ENCODE measurements around the gene ARHGAP27.
"Not testable (repeated sequence)": the region's sequence is repeated elsewhere in the genome, so short reads cannot be mapped to it uniquely, and the experiment has no call there.

Gene ARHGAP27, protein sequence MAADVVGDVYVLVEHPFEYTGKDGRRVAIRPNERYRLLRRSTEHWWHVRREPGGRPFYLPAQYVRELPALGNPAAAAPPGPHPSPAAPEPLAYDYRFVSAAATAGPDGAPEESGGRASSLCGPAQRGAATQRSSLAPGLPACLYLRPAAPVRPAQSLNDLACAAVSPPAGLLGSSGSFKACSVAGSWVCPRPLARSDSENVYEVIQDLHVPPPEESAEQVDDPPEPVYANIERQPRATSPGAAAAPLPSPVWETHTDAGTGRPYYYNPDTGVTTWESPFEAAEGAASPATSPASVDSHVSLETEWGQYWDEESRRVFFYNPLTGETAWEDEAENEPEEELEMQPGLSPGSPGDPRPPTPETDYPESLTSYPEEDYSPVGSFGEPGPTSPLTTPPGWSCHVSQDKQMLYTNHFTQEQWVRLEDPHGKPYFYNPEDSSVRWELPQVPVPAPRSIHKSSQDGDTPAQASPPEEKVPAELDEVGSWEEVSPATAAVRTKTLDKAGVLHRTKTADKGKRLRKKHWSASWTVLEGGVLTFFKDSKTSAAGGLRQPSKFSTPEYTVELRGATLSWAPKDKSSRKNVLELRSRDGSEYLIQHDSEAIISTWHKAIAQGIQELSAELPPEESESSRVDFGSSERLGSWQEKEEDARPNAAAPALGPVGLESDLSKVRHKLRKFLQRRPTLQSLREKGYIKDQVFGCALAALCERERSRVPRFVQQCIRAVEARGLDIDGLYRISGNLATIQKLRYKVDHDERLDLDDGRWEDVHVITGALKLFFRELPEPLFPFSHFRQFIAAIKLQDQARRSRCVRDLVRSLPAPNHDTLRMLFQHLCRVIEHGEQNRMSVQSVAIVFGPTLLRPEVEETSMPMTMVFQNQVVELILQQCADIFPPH

DNA sequence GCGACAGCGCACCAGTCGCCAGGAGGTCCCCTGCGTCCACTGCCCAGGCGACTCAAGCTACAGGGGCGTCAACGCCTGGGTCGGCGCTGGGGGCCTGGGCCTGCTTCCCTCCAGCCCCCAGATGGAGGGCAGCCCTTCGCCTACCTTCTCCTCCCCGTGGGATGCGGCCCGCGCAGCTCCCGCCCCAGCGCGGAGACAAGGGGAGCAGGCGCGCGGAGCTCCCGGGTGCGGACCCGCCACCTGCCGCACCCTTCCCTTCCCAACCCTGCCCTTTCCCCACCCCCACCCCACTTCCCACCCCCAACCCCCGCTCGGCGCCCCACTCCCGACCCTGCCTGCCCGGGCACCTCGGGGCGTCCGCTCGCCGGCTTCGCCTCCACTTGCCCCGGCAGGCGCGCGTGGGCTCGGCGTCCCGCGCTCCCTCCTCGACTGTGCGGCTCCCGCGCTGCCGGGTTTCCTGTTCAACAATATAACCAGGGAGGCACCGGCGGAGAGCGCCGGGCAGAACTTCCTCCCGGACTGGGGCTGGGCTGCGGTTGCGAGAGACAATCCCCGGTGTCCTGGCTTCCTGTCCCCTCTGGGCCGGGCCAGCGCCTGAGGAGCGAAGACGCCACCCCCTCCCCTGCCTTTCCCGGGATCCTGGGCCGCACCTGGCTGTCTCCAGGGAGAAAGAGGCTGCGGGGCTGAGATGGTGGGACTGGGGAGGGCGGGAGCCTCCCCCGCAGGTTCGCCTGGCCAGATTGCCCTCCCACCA is at the start of gene ARHGAP27:
Gene ARHGAP27, minus strand, starts transcription at position 466 of the 754 bp plus-strand sequence. CDS start 2,591 bp downstream, outside the sequence.
- DNase-seq (ENCODE audit: low read depth), result no peak

DNA sequence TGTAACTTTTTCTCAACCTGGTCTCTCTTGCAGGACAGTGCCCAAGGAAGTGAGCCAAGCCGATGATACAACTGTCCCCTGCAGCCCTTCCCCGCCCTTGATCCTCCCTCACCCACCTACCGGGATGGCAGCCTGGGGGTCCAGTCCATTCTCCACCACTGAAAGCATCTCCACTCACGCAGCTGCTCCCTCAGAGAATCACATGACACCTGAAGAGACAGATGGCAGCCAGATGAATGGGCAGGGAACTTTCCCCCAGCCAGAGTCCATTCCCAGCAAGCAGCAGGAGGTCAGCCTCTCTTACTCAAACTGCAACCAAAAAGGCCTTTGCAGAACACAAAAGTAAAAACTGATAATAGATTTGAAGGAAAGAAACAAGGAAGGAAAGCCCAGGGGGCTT is 49.6 kb upstream of the ARHGAP27 start:
- not testable (repeated sequence) for DNase-seq (ENCODE audit: low read depth)

DNA sequence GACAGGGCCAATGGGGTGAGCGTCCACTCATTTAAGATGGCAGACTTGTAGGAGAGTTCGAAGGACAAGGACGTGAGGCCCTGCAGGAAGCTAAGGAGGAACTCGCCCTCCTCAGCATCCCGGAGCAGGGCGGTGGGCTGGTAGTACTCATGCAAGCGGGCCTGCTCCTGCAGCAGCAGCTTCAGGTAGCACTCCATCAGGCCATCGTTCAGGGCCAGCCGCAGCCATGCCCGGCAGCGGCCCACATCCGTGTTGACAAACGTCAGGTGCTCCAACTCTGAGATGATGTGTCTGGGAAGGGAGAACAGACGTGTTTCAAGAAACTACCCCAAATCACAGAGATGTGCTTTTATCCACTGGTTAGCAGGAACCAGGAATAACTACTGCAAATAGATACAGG is 42.8 kb upstream of the ARHGAP27 start:
- DNase-seq (ENCODE audit: low read depth), result not testable (repeated sequence)

DNA sequence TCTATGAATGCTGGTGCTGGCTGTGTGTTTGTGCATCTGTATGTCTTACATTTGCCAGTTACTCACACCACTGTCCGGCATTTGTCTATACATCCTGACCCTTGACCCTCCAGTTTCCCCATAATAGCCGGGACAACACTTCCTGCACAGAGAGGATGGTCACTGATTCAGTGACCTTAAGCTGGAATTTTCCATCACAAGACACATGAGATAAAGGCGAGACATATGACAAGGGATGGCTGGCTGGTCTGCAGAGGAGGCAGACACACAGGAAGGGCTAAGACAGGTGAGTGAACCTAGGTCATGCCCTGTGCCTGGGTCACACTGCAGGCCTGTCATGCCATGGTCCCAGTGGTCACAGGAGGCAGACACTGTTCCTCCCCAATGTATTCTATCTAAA is 39.6 kb upstream of the ARHGAP27 start:
- not testable (repeated sequence) for DNase-seq (ENCODE audit: low read depth)

DNA sequence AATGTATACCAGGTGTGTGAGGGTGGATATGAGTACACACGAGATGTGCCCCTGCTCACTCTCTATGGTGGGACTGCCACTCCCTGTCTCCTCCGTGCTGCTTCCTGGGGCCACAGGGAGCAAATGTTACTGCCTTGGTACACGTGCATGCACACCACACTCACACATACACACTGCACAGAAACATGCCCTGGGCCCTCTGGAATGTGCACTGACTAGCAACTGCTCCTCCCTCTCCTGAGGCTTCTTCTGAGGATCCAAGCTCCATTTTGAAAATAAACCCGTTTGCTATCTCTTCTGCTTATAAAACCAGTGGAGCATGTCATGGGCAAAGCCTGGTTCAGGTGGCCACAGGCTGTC is 36.5 kb upstream of the ARHGAP27 start:
- not testable (repeated sequence) for DNase-seq (ENCODE audit: low read depth)

DNA sequence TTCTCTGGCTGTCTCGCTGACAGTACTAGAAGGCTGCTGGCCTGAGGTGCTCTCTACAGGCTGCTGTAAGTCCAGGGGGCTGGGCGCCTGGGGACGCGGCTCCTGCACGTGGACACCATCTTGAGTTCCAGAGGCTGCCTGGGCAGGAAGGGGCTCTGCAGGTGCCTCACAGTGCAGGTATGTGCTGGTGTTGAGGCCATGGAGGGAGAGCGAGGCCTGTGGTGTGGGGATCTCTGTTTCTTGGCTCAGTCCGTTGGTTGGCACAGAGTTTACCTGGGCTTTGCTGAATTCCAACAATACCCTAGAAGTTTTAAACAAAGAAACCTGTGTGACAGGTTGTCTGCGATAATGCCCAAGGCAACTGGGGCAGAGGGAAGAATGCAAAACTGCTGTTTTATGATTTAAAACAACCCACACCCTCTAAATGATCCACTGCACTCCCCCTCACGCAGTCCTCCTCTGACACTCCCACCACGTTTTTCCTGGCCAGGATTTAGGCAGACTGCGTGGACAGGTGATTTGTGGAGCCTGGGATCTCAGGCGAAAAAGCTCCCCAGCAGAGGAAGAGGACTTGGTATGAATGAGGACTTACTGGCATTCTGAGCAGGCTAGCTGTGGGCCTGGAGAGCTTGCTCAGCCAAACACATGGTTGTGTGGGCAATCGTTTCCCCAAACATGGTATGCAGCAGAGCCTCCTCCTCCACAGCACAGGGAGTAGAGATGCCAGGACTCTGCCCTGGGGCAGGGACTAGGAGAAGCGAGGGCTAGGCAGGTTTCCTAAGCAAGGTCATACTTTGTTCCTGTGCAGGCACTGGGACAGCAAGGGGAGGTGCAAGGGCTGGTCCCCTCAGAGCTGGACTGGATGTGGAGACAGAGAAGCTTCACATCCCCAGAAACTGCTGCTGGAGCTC is 35.9 kb upstream of the ARHGAP27 start:
- DNase-seq (ENCODE audit: low read depth), result not testable (repeated sequence)

DNA sequence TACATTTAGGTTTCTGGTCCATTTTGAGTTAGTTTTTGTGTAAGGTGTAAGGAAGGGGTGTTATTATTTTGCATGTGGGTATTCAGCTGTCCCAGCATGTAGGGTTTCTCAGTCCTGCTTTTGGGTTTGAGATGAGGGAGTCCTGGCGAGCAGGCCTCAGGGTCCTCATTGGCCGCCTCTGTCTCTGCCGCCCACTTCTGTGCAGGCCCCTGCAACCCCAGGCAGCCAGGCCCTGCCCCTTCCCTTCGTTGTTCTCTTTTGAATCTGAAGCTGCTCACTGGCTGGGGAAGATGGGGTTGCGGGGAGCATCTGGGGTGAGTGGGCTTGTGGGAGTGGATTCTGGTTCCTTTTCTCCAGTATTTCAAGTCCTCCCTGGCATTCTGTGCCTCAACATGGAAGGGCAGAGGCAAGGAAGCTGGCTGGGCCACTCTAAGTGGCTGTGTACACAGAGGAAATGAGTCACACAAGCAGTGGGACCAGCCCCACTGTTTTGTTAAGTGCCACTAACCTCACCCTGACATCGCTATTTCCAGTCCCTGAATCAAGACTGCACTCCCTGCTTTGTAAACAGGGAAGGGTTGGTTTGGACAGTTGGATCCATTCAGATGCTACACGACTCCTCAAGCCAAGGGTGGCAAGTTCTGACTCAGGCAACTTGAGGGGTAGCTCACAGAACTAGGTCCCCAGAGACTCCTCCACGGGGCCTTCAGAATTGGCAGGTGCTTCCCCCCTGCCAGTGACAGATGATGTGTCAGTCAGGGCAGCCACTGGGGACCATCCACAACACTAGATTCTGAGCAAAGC is 29.1 kb upstream of the ARHGAP27 start:
- DNase-seq (ENCODE audit: low read depth), result not testable (repeated sequence)

DNA sequence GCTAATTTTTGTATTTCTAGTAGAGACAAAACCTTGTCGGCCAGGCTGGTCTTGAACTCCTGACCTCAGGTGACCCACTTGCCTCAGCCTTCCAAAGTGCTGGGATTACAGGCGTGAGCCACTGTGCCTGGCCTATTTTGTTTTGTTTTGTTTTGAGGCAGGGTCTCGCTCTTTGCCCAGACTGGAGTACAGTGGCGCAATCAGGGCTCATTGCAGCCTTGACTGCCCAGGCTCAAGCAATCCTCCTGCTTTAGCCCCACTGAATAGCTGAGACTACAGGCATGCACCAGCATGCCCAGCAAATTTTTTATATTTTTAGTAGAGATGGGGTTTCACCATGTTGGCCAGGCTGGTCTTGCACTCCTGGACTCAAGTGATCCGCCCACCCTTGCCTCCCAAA is 27.8 kb upstream of the ARHGAP27 start:
- DNase-seq (ENCODE audit: low read depth), result not testable (repeated sequence)

DNA sequence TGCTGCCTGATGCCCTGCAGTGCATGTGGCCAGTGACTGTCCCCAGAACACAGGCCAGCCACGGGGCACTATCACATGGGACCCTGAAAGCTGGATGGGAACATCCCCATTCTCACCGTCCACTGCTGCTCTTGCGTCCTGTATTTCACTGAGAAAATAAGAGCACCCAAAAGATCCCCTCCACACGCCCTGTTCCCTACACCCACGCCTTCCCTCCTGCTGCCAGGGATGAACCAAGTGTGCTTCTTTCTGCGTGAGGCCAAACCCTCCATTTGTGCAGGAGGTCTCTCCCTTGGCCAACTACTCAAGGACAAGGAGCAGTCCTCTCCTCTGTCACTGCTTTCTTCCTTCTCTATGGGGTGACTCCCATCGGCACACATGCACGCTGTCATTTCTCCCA is 21.7 kb upstream of the ARHGAP27 start:
- DNase-seq (ENCODE audit: low read depth), result not testable (repeated sequence)

DNA sequence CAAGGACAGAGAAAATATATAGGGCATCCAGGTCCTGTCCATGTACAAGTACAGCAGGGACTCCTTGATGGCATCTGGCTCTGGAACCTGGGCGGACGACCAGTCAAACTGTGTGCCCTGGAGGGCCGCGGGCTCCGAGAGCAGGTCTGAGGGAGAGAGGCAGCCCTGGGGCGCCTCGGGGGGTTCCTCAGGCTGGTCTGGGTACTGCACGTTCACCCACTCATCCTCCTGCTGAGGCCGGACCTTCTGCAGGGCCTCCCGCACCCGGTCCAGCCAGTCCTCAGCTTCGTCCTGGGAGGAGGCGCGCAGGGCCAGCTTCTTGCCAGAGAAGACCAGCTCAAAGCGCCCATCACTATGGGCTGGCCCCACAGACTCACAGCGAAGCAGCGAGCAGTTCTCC is 21.1 kb upstream of the ARHGAP27 start:
- DNase-seq (ENCODE audit: low read depth), result not testable (repeated sequence)

DNA sequence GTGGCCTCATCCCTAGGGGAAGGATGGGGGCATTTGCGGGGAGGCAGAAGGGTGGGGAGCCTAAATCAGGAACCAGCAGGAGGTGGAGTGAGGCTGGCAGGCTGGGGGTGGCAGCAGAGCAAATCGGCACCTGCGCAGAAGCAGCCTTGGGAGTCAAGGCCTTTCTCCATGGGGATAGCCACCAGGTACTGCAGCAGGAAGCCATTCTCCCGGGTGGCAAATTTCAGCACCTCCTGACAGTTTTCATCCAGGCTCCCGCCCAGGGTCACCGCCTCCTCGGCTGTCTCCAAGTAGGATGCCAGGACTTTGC is 20.5 kb upstream of the ARHGAP27 start:
- DNase-seq (ENCODE audit: low read depth), result not testable (repeated sequence)

DNA sequence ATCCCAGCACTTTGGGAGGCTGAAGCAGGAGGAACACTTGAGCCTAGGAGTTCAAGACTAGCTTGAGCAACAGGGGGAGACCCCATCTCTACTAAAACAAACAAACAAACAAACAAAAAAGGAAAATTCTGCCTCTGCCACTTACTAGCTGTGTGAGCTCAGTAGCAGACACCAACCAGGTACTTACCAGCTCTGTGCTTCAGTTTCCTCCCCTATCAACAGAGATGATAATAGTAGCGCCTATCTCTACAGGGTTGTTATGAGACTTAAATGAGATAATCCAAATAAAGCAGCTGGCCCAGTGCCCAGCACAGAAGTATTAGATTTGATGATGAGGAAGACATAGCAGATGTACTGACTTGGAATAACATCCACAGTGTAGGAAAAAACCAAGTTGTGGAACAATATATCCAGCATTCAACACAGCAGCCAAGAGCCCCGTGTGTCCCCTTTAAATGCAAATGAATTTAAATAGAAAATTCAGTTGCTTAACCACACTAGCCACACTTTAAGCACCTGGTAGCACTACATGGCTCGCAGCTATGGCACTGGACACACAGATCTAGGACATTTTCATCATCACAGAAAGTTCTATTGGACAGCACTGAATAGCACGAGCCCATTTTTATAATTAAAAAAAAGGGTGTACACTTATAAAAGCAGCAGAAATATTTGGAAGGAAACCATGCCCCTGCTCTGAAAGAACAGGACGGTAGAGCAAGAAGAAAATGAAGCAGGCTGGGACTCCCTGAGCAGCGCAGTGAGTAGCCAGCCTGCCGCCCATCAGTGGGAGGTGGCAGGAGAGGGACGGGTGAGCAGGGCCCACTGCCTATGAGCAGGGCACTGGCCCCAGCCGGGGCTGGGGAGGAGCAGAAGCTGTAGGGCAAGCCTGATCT is 19.9 kb upstream of the ARHGAP27 start:
- DNase-seq (ENCODE audit: low read depth), result not testable (repeated sequence)

DNA sequence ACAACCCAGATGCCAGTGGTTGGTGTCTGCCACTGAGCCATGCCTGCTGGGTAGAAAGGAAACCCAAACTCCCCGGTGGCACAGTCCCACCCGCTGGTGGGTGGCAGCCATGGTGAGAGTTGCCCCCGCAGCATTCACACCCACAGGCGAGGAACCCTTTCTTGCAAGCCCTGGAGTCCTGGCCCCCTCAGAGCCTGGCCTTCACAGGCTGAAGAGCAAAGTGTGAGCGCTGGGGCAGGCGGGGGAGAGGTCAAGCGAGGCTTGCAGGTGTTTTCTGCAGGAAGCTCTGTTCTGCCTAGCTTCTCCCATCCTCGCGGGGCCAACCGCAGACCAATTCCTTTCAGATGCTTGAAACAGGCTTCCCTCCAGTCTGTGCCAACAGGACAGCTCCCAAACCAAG is 19.0 kb upstream of the ARHGAP27 start:
- not testable (repeated sequence) for DNase-seq (ENCODE audit: low read depth)

DNA sequence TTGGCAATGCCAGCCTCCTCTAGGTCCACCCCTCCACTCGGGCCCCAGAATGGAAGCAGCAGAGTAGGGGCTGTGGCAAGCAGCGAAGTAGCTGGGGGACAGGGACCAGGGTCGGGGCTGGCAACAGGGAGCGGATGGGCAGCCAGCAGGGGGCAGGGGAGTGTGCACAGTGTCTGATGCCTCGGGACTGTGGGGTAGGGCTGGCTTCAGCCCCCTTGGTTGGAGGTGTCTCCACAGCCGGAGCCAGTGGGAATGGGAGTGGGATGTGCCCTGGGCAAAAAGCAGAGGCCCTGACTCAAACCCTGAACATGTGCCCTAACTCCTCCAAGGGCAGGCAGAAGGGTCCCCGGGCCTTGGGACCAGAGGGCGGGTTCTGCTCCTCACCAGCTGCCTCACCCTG is 18.5 kb upstream of the ARHGAP27 start:
- DNase-seq (ENCODE audit: low read depth), result no peak

DNA sequence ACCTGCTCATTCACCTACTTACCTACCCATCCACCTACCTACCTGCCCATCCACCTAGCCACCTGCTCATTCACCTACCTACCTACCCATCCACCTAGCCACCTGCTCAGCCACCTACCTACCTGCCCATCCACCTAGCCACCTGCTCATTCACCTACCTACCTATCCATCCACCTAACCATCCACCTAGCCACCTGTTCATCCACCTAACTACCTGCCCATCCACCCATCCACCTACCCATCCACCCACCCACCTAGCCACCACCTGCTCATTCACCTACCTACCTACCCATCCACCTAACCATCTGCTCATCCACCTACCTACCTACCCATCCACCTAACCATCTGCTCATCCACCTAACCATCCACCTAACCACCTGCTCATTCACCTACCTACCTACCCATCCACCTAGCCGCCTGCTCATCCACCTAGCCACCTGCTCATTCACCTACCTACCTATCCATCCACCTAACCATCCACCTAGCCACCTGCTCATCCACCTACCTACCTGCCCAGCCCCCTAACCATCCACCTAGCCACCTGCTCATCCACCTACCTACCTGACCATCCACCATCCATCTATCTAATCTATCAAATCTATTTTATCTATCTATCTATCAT is 17.1 kb upstream of the ARHGAP27 start:
- DNase-seq (ENCODE audit: low read depth), result not testable (repeated sequence)

DNA sequence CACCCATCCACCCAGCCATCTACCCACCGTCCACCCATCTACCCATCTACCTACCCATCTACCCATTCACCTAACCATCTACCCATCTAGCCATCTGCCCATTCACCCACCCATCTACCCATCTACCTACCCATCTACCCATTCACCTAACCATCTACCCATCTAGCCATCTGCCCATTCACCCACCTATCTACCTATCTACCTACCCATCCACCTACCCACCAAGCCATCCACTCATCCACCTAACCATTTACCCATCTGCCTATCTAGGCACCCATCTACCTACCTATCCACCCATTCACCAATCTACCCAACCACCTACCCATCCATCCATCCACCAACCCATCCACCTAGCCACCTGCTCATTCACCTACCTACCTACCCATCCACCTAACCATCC is 16.6 kb upstream of the ARHGAP27 start:
- DNase-seq (ENCODE audit: low read depth), result not testable (repeated sequence)

DNA sequence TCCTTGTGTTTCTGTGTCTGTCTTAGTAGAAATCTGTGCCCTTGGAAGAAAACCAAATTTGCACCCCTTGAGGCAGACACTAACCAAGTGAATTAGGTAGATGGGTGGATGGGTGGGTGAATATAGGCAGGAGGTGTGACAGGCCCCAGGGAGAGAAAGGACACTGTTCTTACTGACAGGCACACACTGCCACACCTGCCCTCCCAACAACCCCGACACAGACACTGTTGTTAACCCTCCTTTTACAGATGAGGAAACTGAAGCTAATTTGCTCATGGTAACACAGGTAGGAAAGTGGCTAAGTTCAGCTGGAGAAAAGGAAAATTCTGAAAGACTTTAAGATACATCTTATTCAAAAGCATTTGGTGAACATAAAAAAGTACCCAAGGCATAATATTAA is 15.8 kb upstream of the ARHGAP27 start:
- not testable (repeated sequence) for DNase-seq (ENCODE audit: low read depth)

DNA sequence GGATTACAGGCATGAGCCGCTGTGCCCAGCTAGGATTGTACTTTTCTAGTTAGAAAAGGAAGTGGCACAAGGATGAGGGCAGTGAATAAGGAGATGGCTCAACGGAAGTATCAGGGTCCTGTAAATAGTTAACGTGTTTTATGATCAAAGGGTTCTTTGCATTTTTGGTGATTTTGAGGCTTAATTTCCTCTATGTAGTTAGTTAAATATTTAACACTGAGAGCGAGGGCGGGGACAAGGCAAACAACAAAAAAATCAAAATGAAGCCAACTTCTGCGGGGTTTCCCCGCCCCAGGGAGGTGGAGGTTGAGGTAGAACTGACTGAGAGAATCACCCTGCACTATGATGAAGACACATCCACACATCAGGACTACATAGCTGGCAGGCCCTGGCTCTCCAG is 15.4 kb upstream of the ARHGAP27 start:
- DNase-seq (ENCODE audit: low read depth), result not testable (repeated sequence)

DNA sequence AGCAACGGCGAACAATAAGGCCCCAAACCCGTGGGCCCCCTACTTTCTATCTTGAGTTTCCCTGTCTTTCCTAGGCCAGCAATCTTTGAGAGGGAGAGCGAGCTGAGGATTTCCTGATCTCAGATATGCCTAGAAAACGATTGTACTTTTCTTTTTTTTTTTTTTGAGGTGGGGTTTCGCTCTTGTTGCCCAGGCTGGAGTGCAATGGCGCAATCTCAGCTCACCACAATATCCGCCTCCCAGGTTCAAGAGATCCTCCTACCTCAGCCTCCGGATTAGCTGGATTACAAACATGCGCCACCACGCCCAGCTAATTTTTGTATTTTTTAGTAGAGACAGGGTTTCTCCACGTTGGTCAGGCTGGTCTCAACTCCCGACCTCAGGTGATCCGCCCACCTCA is 15.0 kb upstream of the ARHGAP27 start:
- DNase-seq (ENCODE audit: low read depth), result not testable (repeated sequence)

Measured in activated T-helper 9 cell treated with anti-CD3 and anti-CD28 coated beads, Interleukin-2, amount 50 U/mL, for 16 hours (primary cell).